GM19238 (cell line): ENCODE results near the gene MAPK1.
"Not testable (repeated sequence)": the region's sequence is repeated elsewhere in the genome, so short reads cannot be mapped to it uniquely, and the experiment has no call there.

Source experiments
- DNase-seq: peaks from one replicate; pipeline ENCODE4 v3.0.0; 2011; ENCODE audit warnings: low spot score; ENCODE audit not compliant: insufficient read length

Gene MAPK1

GRCh38 chr22:21791635-21792625, 75.5 kb downstream of the MAPK1 start:
- no peak for DNase-seq

- DNase-seq: not testable (repeated sequence)
These were observed 76.4 kb downstream of the MAPK1 start for GRCh38 chr22:21790849-21791610.

GRCh38 chr22:21790359-21790758, 77.1 kb downstream of the MAPK1 start:
- DNase-seq: no peak

GRCh38 chr22:21787565-21787964, 79.9 kb downstream of the MAPK1 start:
- not testable (repeated sequence) for DNase-seq

GRCh38 chr22:21780259-21780658, 87.2 kb downstream of the MAPK1 start:
- DNase-seq: no peak

DNA sequence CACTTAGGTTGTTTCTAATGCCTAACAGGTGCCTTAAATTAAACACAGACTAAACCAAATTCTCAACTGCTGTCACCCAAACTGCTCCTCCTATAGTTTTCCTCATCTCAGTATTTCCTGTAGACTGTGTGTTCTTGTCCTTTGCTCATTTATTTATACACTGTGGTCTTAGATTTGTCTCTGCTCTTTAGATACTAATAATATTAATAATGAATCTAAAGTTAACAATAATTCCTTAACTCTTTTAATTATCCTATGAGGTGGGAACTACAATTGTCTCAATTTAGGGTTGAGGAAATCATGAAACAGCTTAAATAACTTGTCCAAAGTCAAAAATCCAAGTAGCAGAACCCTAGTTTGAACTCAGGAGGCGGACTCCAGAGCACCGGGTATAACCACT, 88.0 kb downstream of the MAPK1 start:
- no peak for DNase-seq

- no peak for DNase-seq
These were observed 88.6 kb downstream of the MAPK1 start for GRCh38 chr22:21778705-21779363.

DNA sequence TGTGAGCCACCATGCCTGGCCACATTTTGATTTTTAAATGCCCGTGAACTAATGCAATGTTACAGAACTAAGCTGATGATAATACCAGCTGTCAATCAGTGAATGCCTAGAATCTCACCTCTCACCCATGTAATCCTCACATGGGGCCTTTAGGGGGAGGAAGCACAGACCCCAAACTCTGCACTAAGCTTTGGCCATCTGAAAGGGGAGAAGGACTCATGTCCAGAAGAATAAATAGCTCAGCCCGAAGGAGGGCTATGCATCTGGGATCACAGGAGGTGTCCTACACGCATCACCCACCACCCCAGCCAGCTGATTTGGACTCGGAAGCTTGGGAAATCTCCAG, 95.8 kb downstream of the MAPK1 start:
- no peak for DNase-seq

- no peak for DNase-seq
These were observed 99.0 kb downstream of the MAPK1 start for GRCh38 chr22:21768435-21768834.

DNA sequence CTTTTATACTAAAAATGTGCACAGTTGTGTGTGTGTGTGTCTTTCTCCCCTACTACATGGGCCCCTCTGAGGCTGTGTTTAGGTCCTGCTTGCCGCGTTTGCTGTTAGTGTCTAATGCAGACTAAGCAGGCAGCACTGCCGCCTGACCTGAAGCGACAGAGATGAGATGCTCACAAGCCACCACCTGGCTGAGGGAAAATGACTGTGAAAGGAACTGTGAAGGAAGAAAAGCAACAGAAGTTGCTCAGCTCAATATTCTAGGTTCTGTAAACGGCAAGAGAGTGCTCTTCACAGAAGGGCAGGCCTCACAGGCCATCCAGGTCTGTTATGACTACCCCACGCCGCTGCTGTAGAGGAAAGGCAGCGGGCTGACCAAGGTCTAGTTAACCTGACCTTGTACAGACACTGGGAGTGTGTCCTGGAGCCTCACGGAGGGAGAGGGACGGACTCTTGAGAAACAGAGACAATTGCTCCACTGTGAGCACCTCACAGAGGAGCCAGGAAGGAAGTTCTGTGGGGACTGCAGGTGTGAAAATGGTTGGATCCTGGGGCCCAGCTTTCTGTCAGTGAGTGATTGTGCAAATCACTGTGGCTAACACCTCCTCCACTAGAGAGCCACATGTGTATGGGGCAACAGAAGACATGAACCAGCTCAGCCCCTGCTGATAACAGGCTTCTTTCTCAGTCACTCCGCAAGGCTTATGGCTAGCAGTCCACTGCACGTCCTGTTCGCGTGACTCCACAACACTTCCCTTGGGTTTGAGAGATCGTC, 100.6 kb downstream of the MAPK1 start:
- DNase-seq: no peak

DNA sequence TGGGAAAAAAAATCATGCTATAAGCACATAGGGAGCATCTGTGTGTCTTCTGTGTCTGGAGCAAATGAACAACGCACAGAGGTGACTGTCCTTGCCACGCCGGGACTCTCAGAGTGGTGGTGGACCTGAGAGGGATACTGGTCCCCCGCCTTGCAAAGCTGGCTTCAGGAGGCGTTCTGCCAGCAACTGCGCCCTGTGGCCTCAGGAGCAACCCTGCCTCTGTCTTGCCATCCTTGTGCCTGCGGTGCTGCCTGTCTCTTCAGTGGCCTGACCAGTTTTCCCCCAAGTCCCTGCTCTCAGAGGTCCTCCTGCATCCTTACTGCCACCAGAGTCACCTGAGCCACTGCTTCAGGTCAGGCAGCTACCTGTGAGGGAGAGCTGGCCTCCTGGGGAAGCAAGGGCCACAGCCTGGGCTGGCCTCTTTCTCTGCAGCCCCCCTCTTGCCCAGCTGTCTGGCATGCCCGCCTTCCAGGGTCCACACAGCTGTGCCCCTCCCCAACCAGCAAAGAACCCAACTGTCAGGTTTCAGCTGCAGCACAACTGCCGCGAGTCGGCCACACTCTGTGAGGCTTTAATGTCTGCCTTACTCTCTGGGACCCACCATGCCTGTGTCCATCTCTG, 101.4 kb downstream of the MAPK1 start:
- DNase-seq: no peak

DNA sequence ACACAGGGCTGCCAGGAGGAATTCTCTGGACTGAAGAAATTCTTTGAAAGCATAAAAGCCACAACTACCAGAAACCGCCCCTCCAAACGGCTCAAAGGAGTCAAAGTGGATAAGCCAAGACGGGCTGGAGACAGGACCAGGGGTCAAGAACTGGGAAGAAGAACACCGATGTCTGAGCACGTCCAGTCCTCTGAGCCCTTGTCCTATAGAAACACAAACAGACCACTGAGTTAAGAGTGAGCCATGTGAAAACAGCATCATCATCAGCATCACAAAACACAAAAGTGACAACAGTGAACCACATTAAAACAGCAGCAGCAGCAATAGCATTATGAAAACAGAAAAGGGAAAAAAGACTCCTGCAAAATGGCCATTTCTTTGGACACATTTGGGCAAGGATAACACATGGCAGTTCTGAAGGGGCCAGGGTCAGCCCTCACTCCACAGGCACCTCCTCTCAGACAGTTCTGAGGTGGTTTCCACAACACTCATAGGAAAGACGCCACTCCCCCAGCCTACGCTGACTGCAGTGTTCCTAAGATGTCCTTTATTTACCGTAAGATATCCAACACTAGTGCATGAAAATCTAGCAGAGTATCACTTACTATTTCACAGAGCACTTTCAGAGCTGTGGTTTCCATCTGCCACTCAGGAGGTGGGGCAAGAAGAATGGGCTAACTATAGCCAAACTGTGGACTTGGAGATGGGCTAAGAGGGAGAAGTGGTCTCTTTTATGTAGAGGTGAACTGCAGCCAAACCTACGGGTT, 103.2 kb downstream of the MAPK1 start:
- no peak for DNase-seq

- no peak for DNase-seq
These were observed 104.5 kb downstream of the MAPK1 start for GRCh38 chr22:21762712-21763581.

- no peak for DNase-seq
These were observed 105.3 kb downstream of the MAPK1 start for GRCh38 chr22:21761994-21762680.

GRCh38 chr22:21761086-21761485, 106.4 kb downstream of the MAPK1 start:
- no peak for DNase-seq

DNA sequence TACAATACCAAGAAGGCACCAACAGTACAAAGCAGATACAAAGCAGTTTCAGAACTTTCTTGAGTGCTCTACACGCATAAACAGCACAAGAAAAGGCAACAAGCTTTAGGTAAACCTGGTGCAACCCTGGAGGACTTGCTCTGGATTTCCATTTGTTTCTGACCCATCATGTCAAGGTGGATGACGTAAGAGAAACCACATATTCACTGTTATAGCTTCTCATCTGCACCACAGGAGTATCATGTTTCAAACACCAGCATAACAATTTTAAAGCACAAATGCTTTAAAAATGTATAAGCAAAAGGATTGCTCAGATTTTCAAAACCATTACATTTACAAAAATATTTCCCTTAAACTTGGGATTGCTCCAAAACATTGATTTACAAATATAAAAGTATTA, 106.8 kb downstream of the MAPK1 start:
- DNase-seq: no peak

DNA sequence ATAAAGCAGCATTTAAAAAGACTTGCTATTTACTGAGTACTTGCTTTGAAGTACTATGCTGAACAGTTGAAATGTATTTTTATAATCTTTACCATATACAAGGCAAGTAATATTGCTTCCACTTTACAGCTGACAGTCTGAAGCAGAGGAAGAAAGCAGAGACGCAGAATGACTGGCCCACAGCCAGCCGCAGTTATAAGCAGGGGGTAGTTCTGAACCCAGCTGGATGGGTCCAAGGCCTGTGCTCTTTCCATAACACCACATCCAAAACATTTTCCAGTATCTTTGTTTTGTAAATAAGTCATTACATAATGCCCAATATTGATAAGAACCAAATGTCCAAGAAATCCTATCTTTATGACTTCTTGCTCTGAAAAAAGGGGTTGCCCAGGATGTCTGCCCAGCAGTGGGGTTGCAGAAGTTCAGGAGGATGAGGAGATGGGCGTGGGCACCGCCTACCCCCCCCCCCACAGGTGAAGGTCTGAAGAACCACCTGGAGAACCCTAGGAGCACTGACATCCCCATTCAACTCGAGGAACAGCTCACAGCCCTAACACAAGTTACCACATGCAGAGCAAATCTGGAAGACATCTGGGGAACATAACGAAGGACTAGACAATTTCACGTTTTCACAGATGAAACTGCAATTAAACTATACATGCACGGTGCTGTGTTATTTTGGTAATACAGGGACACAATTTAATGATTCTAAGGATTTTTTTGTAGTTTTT, 107.6 kb downstream of the MAPK1 start:
- no peak for DNase-seq

- DNase-seq: no peak
These were observed 108.4 kb downstream of the MAPK1 start for GRCh38 chr22:21759093-21759492.
